ES-I3 (cell line): ENCODE data around the gene SMARCD1.
"Not testable (repeated sequence)": the region's sequence is repeated elsewhere in the genome, so short reads cannot be mapped to it uniquely, and the experiment has no call there.

Source experiments
- H3K36me3 ChIP-seq: 2 replicates; pipeline ENCODE4 v1.6.1; 2013; ENCODE audit warnings: mild to moderate bottlenecking, low read length, control low read depth, moderate library complexity; ENCODE audit not compliant: insufficient read depth
- H3K4me1 ChIP-seq: 2 replicates; pipeline ENCODE4 v1.6.1; 2013; ENCODE audit warnings: mild to moderate bottlenecking, control low read depth, low read length; ENCODE audit not compliant: insufficient read depth
- H3K9ac ChIP-seq: 2 replicates; pipeline ENCODE4 v1.6.1; 2013; ENCODE audit warnings: low read depth, mild to moderate bottlenecking, low read length, moderate library complexity
- H3K9me3 ChIP-seq: 2 replicates; pipeline ENCODE4 v1.6.1; 2013; ENCODE audit warnings: mild to moderate bottlenecking, low read length, moderate library complexity; ENCODE audit not compliant: control insufficient read depth, insufficient read depth

The SMARCD1 gene

DNA sequence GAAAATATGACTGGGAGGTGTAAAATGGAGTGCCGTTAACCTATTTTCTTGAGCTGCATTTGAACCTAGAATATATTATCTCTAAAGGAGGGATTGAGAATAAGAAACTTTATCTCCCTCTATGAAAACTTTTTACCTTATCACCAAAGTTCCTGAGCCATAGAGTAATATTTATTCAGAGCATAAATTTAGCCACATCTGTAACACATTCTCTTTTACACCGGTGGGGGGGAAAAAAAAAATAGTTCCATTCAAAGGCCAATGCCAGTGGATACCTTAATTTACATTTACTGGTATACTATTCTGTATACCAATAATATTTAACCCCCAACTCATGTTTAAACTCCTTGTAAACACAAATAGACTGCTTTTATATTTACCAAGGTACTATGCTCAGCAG lies 60.3 kb downstream of the SMARCD1 start:
- no peaks in the 10 kb centered on the region for H3K9me3 ChIP-seq
- H3K9ac ChIP-seq = no peak overlapping the region
- H3K36me3 ChIP-seq = no peaks in the 10 kb centered on the region
- no peaks in the 10 kb centered on the region for H3K4me1 ChIP-seq

- no peaks in the 10 kb centered on the region for H3K36me3 ChIP-seq
- H3K9me3 ChIP-seq = no peaks in the 10 kb centered on the region
- no peak overlapping the region for H3K9ac ChIP-seq
- H3K4me1 ChIP-seq = no peaks in the 10 kb centered on the region
Measured at GRCh38 chr12:50147281-50147680, 62.1 kb downstream of the SMARCD1 start.

DNA sequence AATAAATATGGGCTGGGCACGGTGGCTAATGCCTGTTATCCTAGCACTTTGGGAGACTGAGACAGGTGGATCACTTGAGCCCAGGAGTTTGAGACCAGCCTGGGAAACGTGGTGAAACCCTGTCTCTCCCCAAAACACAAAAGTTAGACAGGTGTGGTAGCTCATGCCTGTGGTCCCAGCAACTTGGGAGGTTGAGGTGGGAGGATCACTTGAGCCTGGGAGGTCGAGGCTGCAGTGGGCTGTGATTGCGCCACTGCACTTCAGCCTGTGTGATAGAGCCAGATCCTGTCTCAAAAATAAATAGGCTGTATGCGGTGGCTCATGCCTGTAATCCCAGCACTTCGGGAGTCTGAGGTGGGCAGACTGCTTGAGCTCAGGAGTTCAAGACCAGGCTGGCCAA lies 62.9 kb downstream of the SMARCD1 start:
- H3K9ac ChIP-seq, H3K9me3 ChIP-seq, H3K36me3 ChIP-seq, H3K4me1 ChIP-seq: not testable (repeated sequence)

GRCh38 chr12:50149311-50149710 lies 64.2 kb downstream of the SMARCD1 start:
- no peaks in the 10 kb centered on the region for H3K36me3 ChIP-seq
- no peak overlapping the region for H3K9ac ChIP-seq
- H3K9me3 ChIP-seq = no peaks in the 10 kb centered on the region
- no peaks in the 10 kb centered on the region for H3K4me1 ChIP-seq
